SK-N-SH treated with all-trans-retinoic acid at 6 μM for 48 hours (cell line): ENCODE results near the gene RASA3.

ENCODE experiments used
- ATAC-seq: fragments of 200-7000 bp; cut with Tn5 transposase; 3 replicates; pipeline ENCODE4 v1.9.1; 2020; ENCODE audit warnings: mild to moderate bottlenecking, moderate library complexity
- ARNTL ChIP-seq: fragments of 450-650 bp; formaldehyde crosslinking; IDR thresholded peaks from 2 replicates; pipeline ENCODE4 v1.5.0; 2020; ENCODE audit warnings: low read depth, mild to moderate bottlenecking, moderate library complexity, borderline replicate concordance
- CREB5 ChIP-seq: fragments of 250-450 bp; sonication (Bioruptor Pico); IDR thresholded peaks from 2 replicates; pipeline ENCODE4 v1.5.1; 2020; ENCODE audit warnings: low read depth, mild to moderate bottlenecking, moderate library complexity
- CSDC2 ChIP-seq: fragments of 250-450 bp; sonication (Bioruptor Pico); IDR thresholded peaks from 2 replicates; pipeline ENCODE4 v1.5.0; 2020; ENCODE audit warnings: mild to moderate bottlenecking, moderate library complexity
- ESRRG ChIP-seq: fragments of 250-450 bp; sonication (Bioruptor Pico); IDR thresholded peaks from 2 replicates; pipeline ENCODE4 v1.6.1; 2021; ENCODE audit warnings: mild to moderate bottlenecking
- GLIS3 ChIP-seq: fragments of 250-450 bp; sonication (Bioruptor Pico); IDR thresholded peaks from 2 replicates; pipeline ENCODE4 v1.5.0; 2020; ENCODE audit warnings: mild to moderate bottlenecking, moderate library complexity
- ISL1 ChIP-seq: fragments of 250-450 bp; sonication (Bioruptor Pico); IDR thresholded peaks from 2 replicates; pipeline ENCODE4 v2.1.2; 2022; ENCODE audit warnings: mild to moderate bottlenecking, moderate library complexity
- OSR1 ChIP-seq: fragments of 250-450 bp; sonication (Bioruptor Pico); IDR thresholded peaks from 2 replicates; pipeline ENCODE4 v1.8.0; 2022; ENCODE audit warnings: moderate library complexity, mild to moderate bottlenecking, inconsistent platforms
- PPARA ChIP-seq: fragments of 250-450 bp; sonication (Bioruptor Pico); IDR thresholded peaks from 2 replicates; pipeline ENCODE4 v1.5.0; 2020; ENCODE audit warnings: mild to moderate bottlenecking, borderline replicate concordance
- RARB ChIP-seq: fragments of 250-450 bp; sonication (Bioruptor Pico); IDR thresholded peaks from 2 replicates; pipeline ENCODE4 v1.8.0; 2021; ENCODE audit warnings: mild to moderate bottlenecking, moderate library complexity
- SNAI2 ChIP-seq: fragments of 250-450 bp; sonication (Bioruptor Pico); IDR thresholded peaks from 2 replicates; pipeline ENCODE4 v1.5.0; 2020; ENCODE audit warnings: mild to moderate bottlenecking, moderate library complexity
- TCF4 ChIP-seq: fragments of 250-450 bp; sonication (Bioruptor Pico); IDR thresholded peaks from 2 replicates; pipeline ENCODE4 v1.8.0; 2021; ENCODE audit warnings: mild to moderate bottlenecking, moderate library complexity, borderline replicate concordance
- TOX ChIP-seq: fragments of 250-450 bp; sonication (Bioruptor Pico); IDR thresholded peaks from 2 replicates; pipeline ENCODE4 v1.8.0; 2021; ENCODE audit warnings: mild to moderate bottlenecking, moderate library complexity, borderline replicate concordance
- ZC3H10 ChIP-seq: fragments of 250-450 bp; sonication (Bioruptor Pico); IDR thresholded peaks from 2 replicates; pipeline ENCODE4 v1.5.1; 2021; ENCODE audit warnings: mild to moderate bottlenecking, moderate library complexity
- ZFP3 ChIP-seq: fragments of 250-450 bp; sonication (Bioruptor Pico); IDR thresholded peaks from 2 replicates; pipeline ENCODE4 v1.5.0; 2020; ENCODE audit warnings: mild to moderate bottlenecking, moderate library complexity
- ZFP30 ChIP-seq: fragments of 450-650 bp; formaldehyde crosslinking; IDR thresholded peaks from 2 replicates; pipeline ENCODE4 v1.5.0; 2022; ENCODE audit warnings: mild to moderate bottlenecking, moderate library complexity
- ZNF565 ChIP-seq: fragments of 450-650 bp; formaldehyde crosslinking; conservative IDR thresholded peaks from 2 replicates; pipeline ENCODE4 v1.5.0; 2020; ENCODE audit warnings: low read depth, mild to moderate bottlenecking, moderate library complexity
- ZNF70 ChIP-seq: fragments of 450-650 bp; formaldehyde crosslinking; IDR thresholded peaks from 2 replicates; pipeline ENCODE4 v1.5.0; 2020; ENCODE audit warnings: mild to moderate bottlenecking, moderate library complexity
- ZNF8 ChIP-seq: fragments of 450-650 bp; formaldehyde crosslinking; IDR thresholded peaks from 2 replicates; pipeline ENCODE4 v1.5.0; 2020; ENCODE audit warnings: mild to moderate bottlenecking, moderate library complexity
- TF ChIP-seq, protein P1 (sequence below): fragments of 250-450 bp; sonication (Bioruptor Pico); IDR thresholded peaks from 2 replicates; pipeline ENCODE4 v1.8.0; 2020; ENCODE audit warnings: mild to moderate bottlenecking, moderate library complexity, borderline replicate concordance
- TF ChIP-seq, protein P2 (sequence below): fragments of 250-450 bp; sonication (Bioruptor Pico); IDR thresholded peaks from 2 replicates; pipeline ENCODE4 v1.5.1; 2021; ENCODE audit warnings: mild to moderate bottlenecking, moderate library complexity
- TF ChIP-seq, protein P3 (sequence below): fragments of 250-450 bp; sonication (Bioruptor Pico); IDR thresholded peaks from 2 replicates; pipeline ENCODE4 v1.8.0; 2021; ENCODE audit warnings: low read depth, mild to moderate bottlenecking, moderate library complexity, borderline replicate concordance
- TF ChIP-seq, protein P4 (sequence below): fragments of 250-450 bp; sonication (Bioruptor Pico); IDR thresholded peaks from 2 replicates; pipeline ENCODE4 v1.5.0; 2020; ENCODE audit warnings: mild to moderate bottlenecking, moderate library complexity

The RASA3 gene

GRCh38 chr13:114025405-114025713, 107.1 kb downstream of the RASA3 start (continued):
- TF ChIP-seq TCF4 (CRISPR knock-in tag) = no peak; the same call in 1 of the 2 replicates

- no peak for TF ChIP-seq ISL1
- TF ChIP-seq ZFP3 (CRISPR knock-in tag) = no peak
- TF ChIP-seq, protein P1, sequence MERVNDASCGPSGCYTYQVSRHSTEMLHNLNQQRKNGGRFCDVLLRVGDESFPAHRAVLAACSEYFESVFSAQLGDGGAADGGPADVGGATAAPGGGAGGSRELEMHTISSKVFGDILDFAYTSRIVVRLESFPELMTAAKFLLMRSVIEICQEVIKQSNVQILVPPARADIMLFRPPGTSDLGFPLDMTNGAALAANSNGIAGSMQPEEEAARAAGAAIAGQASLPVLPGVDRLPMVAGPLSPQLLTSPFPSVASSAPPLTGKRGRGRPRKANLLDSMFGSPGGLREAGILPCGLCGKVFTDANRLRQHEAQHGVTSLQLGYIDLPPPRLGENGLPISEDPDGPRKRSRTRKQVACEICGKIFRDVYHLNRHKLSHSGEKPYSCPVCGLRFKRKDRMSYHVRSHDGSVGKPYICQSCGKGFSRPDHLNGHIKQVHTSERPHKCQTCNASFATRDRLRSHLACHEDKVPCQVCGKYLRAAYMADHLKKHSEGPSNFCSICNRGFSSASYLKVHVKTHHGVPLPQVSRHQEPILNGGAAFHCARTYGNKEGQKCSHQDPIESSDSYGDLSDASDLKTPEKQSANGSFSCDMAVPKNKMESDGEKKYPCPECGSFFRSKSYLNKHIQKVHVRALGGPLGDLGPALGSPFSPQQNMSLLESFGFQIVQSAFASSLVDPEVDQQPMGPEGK = no peak
- no peak for TF ChIP-seq CREB5
- TF ChIP-seq, protein P2, sequence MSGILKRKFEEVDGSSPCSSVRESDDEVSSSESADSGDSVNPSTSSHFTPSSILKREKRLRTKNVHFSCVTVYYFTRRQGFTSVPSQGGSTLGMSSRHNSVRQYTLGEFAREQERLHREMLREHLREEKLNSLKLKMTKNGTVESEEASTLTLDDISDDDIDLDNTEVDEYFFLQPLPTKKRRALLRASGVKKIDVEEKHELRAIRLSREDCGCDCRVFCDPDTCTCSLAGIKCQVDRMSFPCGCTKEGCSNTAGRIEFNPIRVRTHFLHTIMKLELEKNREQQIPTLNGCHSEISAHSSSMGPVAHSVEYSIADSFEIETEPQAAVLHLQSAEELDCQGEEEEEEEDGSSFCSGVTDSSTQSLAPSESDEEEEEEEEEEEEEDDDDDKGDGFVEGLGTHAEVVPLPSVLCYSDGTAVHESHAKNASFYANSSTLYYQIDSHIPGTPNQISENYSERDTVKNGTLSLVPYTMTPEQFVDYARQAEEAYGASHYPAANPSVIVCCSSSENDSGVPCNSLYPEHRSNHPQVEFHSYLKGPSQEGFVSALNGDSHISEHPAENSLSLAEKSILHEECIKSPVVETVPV (CRISPR knock-in tag) = no peak
- no peak for TF ChIP-seq SNAI2 (CRISPR knock-in tag)
- no peak for TF ChIP-seq TOX
- no peak for TF ChIP-seq ZNF8 (CRISPR knock-in tag)
- TF ChIP-seq, protein P3, sequence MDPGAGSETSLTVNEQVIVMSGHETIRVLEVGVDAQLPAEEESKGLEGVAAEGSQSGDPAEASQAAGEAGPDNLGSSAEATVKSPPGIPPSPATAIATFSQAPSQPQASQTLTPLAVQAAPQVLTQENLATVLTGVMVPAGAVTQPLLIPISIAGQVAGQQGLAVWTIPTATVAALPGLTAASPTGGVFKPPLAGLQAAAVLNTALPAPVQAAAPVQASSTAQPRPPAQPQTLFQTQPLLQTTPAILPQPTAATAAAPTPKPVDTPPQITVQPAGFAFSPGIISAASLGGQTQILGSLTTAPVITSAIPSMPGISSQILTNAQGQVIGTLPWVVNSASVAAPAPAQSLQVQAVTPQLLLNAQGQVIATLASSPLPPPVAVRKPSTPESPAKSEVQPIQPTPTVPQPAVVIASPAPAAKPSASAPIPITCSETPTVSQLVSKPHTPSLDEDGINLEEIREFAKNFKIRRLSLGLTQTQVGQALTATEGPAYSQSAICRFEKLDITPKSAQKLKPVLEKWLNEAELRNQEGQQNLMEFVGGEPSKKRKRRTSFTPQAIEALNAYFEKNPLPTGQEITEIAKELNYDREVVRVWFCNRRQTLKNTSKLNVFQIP (CRISPR knock-in tag) = no peak
- no peak for TF ChIP-seq ZC3H10 (CRISPR knock-in tag)
- no peak for TF ChIP-seq RARB (CRISPR knock-in tag)
- no peak for TF ChIP-seq PPARA (CRISPR knock-in tag)
- no peak for TF ChIP-seq ZNF70 (CRISPR knock-in tag)
- TF ChIP-seq, protein P4, sequence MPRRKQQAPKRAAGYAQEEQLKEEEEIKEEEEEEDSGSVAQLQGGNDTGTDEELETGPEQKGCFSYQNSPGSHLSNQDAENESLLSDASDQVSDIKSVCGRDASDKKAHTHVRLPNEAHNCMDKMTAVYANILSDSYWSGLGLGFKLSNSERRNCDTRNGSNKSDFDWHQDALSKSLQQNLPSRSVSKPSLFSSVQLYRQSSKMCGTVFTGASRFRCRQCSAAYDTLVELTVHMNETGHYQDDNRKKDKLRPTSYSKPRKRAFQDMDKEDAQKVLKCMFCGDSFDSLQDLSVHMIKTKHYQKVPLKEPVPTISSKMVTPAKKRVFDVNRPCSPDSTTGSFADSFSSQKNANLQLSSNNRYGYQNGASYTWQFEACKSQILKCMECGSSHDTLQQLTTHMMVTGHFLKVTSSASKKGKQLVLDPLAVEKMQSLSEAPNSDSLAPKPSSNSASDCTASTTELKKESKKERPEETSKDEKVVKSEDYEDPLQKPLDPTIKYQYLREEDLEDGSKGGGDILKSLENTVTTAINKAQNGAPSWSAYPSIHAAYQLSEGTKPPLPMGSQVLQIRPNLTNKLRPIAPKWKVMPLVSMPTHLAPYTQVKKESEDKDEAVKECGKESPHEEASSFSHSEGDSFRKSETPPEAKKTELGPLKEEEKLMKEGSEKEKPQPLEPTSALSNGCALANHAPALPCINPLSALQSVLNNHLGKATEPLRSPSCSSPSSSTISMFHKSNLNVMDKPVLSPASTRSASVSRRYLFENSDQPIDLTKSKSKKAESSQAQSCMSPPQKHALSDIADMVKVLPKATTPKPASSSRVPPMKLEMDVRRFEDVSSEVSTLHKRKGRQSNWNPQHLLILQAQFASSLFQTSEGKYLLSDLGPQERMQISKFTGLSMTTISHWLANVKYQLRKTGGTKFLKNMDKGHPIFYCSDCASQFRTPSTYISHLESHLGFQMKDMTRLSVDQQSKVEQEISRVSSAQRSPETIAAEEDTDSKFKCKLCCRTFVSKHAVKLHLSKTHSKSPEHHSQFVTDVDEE (CRISPR knock-in tag) = no peak
- TF ChIP-seq, all 23 proteins: peak for 0
- ATAC-seq = no peak
Measured at GRCh38 chr13:114024603-114025404, 107.6 kb downstream of the RASA3 start.

- no peak for ATAC-seq
- TF ChIP-seq ZFP30 (CRISPR knock-in tag) (no peak), CSDC2 (CRISPR knock-in tag) (no peak), ZFP3 (CRISPR knock-in tag) (no peak), OSR1 (CRISPR knock-in tag) (no peak), CREB5 (no peak), ZC3H10 (CRISPR knock-in tag) (no peak), TCF4 (CRISPR knock-in tag) (no peak), ZNF8 (CRISPR knock-in tag) (no peak), ESRRG (CRISPR knock-in tag) (no peak), ISL1 (no peak), ZNF70 (CRISPR knock-in tag) (no peak), ARNTL (CRISPR knock-in tag) (no peak), PPARA (CRISPR knock-in tag) (no peak), RARB (CRISPR knock-in tag) (no peak), ZNF565 (CRISPR knock-in tag) (no peak), GLIS3 (CRISPR knock-in tag) (no peak)
- TF ChIP-seq, protein P1 = no peak
Measured at GRCh38 chr13:114023716-114024602, 108.5 kb downstream of the RASA3 start.
